K562 (cell line): Measurements from ENCODE around the gene FAM219B. TPM values are rescaled to one million over a fixed set of nuclear protein-coding genes. Genes with fewer than 3 reads are reported as not detected.

Experiments used
- HMG20A ChIP-seq: fragments of 450-650 bp; formaldehyde crosslinking; conservative IDR thresholded peaks from 2 replicates; pipeline ENCODE4 v1.4.0; 2020; ENCODE audit warnings: mild to moderate bottlenecking, mixed read lengths
- LEF1 ChIP-seq: fragments of 450-650 bp; IDR thresholded peaks from 2 replicates; pipeline ENCODE4 v1.6.1; 2016; ENCODE audit warnings: mild to moderate bottlenecking
- MTA1 ChIP-seq: fragments of 450-650 bp; IDR thresholded peaks from 2 replicates; pipeline ENCODE4 v1.6.1; 2017; ENCODE audit warnings: borderline replicate concordance
- OTX1 ChIP-seq: fragments of 450-650 bp; formaldehyde crosslinking; IDR thresholded peaks from 2 replicates; pipeline ENCODE4 v1.4.0; 2022; ENCODE audit warnings: mild to moderate bottlenecking
- PHB ChIP-seq: fragments of 250-450 bp; sonication (Bioruptor Pico); IDR thresholded peaks from 2 replicates; pipeline ENCODE4 v1.5.0; 2021
- PHB2 ChIP-seq: fragments of 450-650 bp; IDR thresholded peaks from 2 replicates; pipeline ENCODE4 v1.6.1; 2017; ENCODE audit warnings: low read depth
- SIRT6 ChIP-seq: IDR thresholded peaks from one replicate; pipeline ENCODE4 v1.6.1; 2012; ENCODE audit warnings: low read depth, mild to moderate bottlenecking, control low read depth, inconsistent platforms, low read length, moderate library complexity
- SMARCC2 ChIP-seq: fragments of 450-650 bp; IDR thresholded peaks from 2 replicates; pipeline ENCODE4 v1.6.1; 2017; ENCODE audit warnings: antibody characterized with exemption, moderate library complexity, mild to moderate bottlenecking, low read depth
- SMARCE1 ChIP-seq: fragments of 450-650 bp; IDR thresholded peaks from 2 replicates; pipeline ENCODE4 v1.7.1; 2016; ENCODE audit warnings: mild to moderate bottlenecking
- SMC3 ChIP-seq: conservative IDR thresholded peaks from 2 replicates; pipeline ENCODE4 v1.6.1; 2011; ENCODE audit warnings: low read depth, low read length, improper control_type of control experiment; ENCODE audit not compliant: insufficient read depth
- ZNF239 ChIP-seq: fragments of 250-450 bp; sonication (Bioruptor Pico); IDR thresholded peaks from 2 replicates; pipeline ENCODE4 v1.4.0; 2020; ENCODE audit warnings: mild to moderate bottlenecking
- ZNF644 ChIP-seq: fragments of 200-800 bp; sonication (Bioruptor generic); IDR thresholded peaks from 2 replicates; pipeline ENCODE4 v1.6.1; 2016; ENCODE audit warnings: low read depth, missing genetic modification characterization, missing compliant biosample characterization
- ZNF830 ChIP-seq: fragments of 250-450 bp; sonication (Bioruptor Pico); IDR thresholded peaks from 2 replicates; pipeline ENCODE4 v1.5.0; 2021; ENCODE audit warnings: mild to moderate bottlenecking
- polyA plus RNA-seq, 8 experiments: library from polyadenylated mRNA; depleted of rRNA in 4 of 8; stranded (reverse) in 5 of 8; unstranded in 3 of 8; fragments of >200 nt; fragmentation: Nextera tagmentation in 2 of 8; fragmentation: Illumina TruSeq in 1 of 8; extraction: Ambion mirVana in 2 of 8; extraction: Trizol in 1 of 8; gene quantifications; 2 replicates each; pipeline versions ENCODE4 v1.2.1 to v1.2.3, GENCODE V29; 2011 to 2014; ENCODE audit warnings: inconsistent platforms in 1 of 8, missing spikeins in 1 of 8
- total RNA-seq, 7 experiments: library from RNA; depleted of rRNA in 6 of 7; stranded (reverse); fragments of >200 nt in 6 of 7; fragmentation: Illumina TruSeq in 2 of 7; extraction: Trizol in 2 of 7; gene quantifications; 2 replicates each; pipeline versions ENCODE4 v1.2.1 to v1.2.3, GENCODE V29; 2011 to 2021; ENCODE audit warnings: low replicate concordance in 1 of 7
- TF ChIP-seq, protein P1 (sequence below), 3 experiments: fragments of 200-800 bp in 1 of 3; fragments of 250-450 bp in 1 of 3; fragments of 450-650 bp in 1 of 3; sonication (Bioruptor Pico) in 1 of 3; sonication (Bioruptor generic) in 1 of 3; formaldehyde crosslinking in 1 of 3; IDR thresholded peaks; 2 replicates each; pipeline versions ENCODE4 v1.6.1 to v1.8.0; 2016 to 2022; ENCODE audit warnings: mild to moderate bottlenecking in 2 of 3, missing genetic modification characterization in 2 of 3, missing compliant biosample characterization in 1 of 3, moderate library complexity in 1 of 3
- TF ChIP-seq, protein P2 (sequence below), 2 experiments: fragments of 450-650 bp in 1 of 2; sonication (generic) in 1 of 2; formaldehyde crosslinking in 1 of 2; IDR thresholded peaks in 1 of 2; conservative IDR thresholded peaks in 1 of 2; 2 replicates each; pipeline versions ENCODE4 v1.6.1 to v1.8.1; 2016 to 2023; ENCODE audit warnings: mild to moderate bottlenecking in 2 of 2, moderate library complexity in 2 of 2, inconsistent platforms in 1 of 2, missing genetic modification reagents in 1 of 2
- TF ChIP-seq, protein P3 (sequence below): fragments of 250-450 bp; sonication (Bioruptor Pico); IDR thresholded peaks from 2 replicates; pipeline ENCODE4 v1.8.0; 2022; ENCODE audit warnings: moderate library complexity, mild to moderate bottlenecking, inconsistent platforms
- TF ChIP-seq, protein P4 (sequence below): sonication (generic); formaldehyde crosslinking; IDR thresholded peaks from 2 replicates; pipeline ENCODE4 v1.8.0; 2022; ENCODE audit warnings: mild to moderate bottlenecking, low read depth, missing genetic modification reagents
- TF ChIP-seq, protein P5 (sequence below): fragments of 450-650 bp; IDR thresholded peaks from 2 replicates; pipeline ENCODE4 v1.6.1; 2017; ENCODE audit warnings: mild to moderate bottlenecking, moderate library complexity
- TF ChIP-seq, protein P6 (sequence below): fragments of 250-450 bp; sonication (Bioruptor Pico); IDR thresholded peaks from 2 replicates; pipeline ENCODE4 v1.8.0; 2022; ENCODE audit warnings: inconsistent platforms, mild to moderate bottlenecking, moderate library complexity, borderline replicate concordance

Gene FAM219B
- total and polyA plus RNA-seq, 9 of the 15 experiments (the other 6 are each of a cell fraction or from before 2014, with no cell fraction given) = 6.8 to 50.4 (median 29.4) TPM

DNA sequence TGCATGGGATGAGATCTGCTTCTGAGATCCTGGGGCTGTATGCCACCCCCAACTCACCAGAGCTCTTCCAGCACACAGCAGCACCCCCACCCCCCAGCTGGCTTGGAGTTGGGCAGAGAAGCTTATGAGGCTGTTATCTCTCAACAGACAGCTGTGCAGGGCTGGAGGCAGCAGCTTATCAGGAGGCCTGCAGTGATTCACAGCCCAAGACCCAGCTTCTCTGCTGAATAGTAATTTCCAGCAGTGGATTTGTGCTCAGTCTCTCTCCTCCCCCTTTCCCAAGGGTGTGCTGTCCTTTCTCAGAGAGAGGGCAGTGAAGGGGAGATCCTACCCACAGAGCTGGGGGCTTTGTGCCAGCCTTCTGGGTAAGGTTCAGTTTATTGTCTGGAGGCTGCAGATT is 47.9 kb upstream of the FAM219B start (continued):
- TF ChIP-seq, protein P1, sequence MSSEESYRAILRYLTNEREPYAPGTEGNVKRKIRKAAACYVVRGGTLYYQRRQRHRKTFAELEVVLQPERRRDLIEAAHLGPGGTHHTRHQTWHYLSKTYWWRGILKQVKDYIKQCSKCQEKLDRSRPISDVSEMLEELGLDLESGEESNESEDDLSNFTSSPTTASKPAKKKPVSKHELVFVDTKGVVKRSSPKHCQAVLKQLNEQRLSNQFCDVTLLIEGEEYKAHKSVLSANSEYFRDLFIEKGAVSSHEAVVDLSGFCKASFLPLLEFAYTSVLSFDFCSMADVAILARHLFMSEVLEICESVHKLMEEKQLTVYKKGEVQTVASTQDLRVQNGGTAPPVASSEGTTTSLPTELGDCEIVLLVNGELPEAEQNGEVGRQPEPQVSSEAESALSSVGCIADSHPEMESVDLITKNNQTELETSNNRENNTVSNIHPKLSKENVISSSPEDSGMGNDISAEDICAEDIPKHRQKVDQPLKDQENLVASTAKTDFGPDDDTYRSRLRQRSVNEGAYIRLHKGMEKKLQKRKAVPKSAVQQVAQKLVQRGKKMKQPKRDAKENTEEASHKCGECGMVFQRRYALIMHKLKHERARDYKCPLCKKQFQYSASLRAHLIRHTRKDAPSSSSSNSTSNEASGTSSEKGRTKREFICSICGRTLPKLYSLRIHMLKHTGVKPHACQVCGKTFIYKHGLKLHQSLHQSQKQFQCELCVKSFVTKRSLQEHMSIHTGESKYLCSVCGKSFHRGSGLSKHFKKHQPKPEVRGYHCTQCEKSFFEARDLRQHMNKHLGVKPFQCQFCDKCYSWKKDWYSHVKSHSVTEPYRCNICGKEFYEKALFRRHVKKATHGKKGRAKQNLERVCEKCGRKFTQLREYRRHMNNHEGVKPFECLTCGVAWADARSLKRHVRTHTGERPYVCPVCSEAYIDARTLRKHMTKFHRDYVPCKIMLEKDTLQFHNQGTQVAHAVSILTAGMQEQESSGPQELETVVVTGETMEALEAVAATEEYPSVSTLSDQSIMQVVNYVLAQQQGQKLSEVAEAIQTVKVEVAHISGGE (CRISPR knock-in tag; IDR thresholded peaks at IDR 0.05) = peak in 1 of 3 experiments; percentile 86; a peak in 2 of 6 replicates
- TF ChIP-seq ZNF830 (no peak), ZNF644 (tag) (peak; percentile 95), SIRT6 (no peak), MTA1 (peak; percentile 78; the same call in 1 of the 2 replicates), PHB2 (peak; percentile 93), OTX1 (no peak), HMG20A (peak; percentile 77; the same call in 1 of the 2 replicates), SMC3 (no peak), SMARCE1 (peak; percentile 99), SMARCC2 (peak; percentile 97), LEF1 (peak; percentile 95), ZNF239 (CRISPR knock-in tag) (peak; percentile 57; the same call in 1 of the 2 replicates), PHB (CRISPR knock-in tag) (no peak)
- TF ChIP-seq, protein P2, sequence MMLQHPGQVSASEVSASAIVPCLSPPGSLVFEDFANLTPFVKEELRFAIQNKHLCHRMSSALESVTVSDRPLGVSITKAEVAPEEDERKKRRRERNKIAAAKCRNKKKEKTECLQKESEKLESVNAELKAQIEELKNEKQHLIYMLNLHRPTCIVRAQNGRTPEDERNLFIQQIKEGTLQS (IDR thresholded peaks at IDR 0.05) = peak; percentile 74
- TF ChIP-seq, protein P2 (CRISPR knock-in tag; conservative IDR thresholded peaks at IDR 0.05) = no peak
- TF ChIP-seq, protein P3, sequence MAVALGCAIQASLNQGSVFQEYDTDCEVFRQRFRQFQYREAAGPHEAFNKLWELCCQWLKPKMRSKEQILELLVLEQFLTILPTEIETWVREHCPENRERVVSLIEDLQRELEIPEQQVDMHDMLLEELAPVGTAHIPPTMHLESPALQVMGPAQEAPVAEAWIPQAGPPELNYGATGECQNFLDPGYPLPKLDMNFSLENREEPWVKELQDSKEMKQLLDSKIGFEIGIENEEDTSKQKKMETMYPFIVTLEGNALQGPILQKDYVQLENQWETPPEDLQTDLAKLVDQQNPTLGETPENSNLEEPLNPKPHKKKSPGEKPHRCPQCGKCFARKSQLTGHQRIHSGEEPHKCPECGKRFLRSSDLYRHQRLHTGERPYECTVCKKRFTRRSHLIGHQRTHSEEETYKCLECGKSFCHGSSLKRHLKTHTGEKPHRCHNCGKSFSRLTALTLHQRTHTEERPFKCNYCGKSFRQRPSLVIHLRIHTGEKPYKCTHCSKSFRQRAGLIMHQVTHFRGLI (CRISPR knock-in tag) = peak; percentile 84; the same call in 1 of the 2 replicates
- TF ChIP-seq, protein P4, sequence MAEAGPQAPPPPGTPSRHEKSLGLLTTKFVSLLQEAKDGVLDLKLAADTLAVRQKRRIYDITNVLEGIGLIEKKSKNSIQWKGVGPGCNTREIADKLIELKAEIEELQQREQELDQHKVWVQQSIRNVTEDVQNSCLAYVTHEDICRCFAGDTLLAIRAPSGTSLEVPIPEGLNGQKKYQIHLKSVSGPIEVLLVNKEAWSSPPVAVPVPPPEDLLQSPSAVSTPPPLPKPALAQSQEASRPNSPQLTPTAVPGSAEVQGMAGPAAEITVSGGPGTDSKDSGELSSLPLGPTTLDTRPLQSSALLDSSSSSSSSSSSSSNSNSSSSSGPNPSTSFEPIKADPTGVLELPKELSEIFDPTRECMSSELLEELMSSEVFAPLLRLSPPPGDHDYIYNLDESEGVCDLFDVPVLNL (CRISPR knock-in tag) = no peak
- TF ChIP-seq, protein P5, sequence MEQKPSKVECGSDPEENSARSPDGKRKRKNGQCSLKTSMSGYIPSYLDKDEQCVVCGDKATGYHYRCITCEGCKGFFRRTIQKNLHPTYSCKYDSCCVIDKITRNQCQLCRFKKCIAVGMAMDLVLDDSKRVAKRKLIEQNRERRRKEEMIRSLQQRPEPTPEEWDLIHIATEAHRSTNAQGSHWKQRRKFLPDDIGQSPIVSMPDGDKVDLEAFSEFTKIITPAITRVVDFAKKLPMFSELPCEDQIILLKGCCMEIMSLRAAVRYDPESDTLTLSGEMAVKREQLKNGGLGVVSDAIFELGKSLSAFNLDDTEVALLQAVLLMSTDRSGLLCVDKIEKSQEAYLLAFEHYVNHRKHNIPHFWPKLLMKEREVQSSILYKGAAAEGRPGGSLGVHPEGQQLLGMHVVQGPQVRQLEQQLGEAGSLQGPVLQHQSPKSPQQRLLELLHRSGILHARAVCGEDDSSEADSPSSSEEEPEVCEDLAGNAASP = no peak
- TF ChIP-seq, protein P6, sequence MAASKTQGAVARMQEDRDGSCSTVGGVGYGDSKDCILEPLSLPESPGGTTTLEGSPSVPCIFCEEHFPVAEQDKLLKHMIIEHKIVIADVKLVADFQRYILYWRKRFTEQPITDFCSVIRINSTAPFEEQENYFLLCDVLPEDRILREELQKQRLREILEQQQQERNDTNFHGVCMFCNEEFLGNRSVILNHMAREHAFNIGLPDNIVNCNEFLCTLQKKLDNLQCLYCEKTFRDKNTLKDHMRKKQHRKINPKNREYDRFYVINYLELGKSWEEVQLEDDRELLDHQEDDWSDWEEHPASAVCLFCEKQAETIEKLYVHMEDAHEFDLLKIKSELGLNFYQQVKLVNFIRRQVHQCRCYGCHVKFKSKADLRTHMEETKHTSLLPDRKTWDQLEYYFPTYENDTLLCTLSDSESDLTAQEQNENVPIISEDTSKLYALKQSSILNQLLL (CRISPR knock-in tag) = no peak
